ENCODE results near the gene PRMT1.
"Not testable (repeated sequence)": the region's sequence is repeated elsewhere in the genome, so short reads cannot be mapped to it uniquely, and the experiment has no call there.

PRMT1 gene

GRCh38 chr19:49716154-49716553 is 39.1 kb downstream of the PRMT1 start:
- no peak overlapping the region for H2AFZ ChIP-seq (ENCODE audit: low read depth)
- no peaks in the 10 kb centered on the region for H3K79me2 ChIP-seq (ENCODE audit: insufficient read depth, low read depth)
- no peak overlapping the region for H3K9ac ChIP-seq
- no peak overlapping the region for H3K4me2 ChIP-seq
- H4K20me1 ChIP-seq (ENCODE audit: insufficient read depth): no peaks in the 10 kb centered on the region
- no peak overlapping the region for H3K4me3 ChIP-seq (IDR thresholded peaks at IDR 0.05; ENCODE audit: insufficient read depth, low read depth, low read length)
- no peaks in the 10 kb centered on the region for H3K4me1 ChIP-seq (ENCODE audit: low read depth, poor library complexity, severe bottlenecking)
- no peaks in the 10 kb centered on the region for H3K27me3 ChIP-seq (ENCODE audit: insufficient read depth, low read depth)
- no peaks in the 10 kb centered on the region for H3K36me3 ChIP-seq (ENCODE audit: insufficient read depth)
- H3K27ac ChIP-seq: no peak overlapping the region
- no peak for TF ChIP-seq CTCF (conservative IDR thresholded peaks at IDR 0.05; ENCODE audit: low read depth, low read length)

- no peak for TF ChIP-seq CTCF (conservative IDR thresholded peaks at IDR 0.05; ENCODE audit: low read depth, low read length)
- H3K4me2 ChIP-seq: no peak overlapping the region
- H3K27ac ChIP-seq: no peak overlapping the region
Measured at GRCh38 chr19:49718511-49718910, 41.4 kb downstream of the PRMT1 start.

GRCh38 chr19:49718991-49719390 is 41.9 kb downstream of the PRMT1 start:
- Histone ChIP-seq H3K36me3 (ENCODE audit: insufficient read depth) (no peaks in the 10 kb centered on the region), H3K27ac (no peak overlapping the region), H3K27me3 (ENCODE audit: insufficient read depth, low read depth) (peaks cover 7% of the 10 kb centered on the region; the same call in 1 of the 2 replicates), H3K4me1 (ENCODE audit: low read depth, poor library complexity, severe bottlenecking) (no peaks in the 10 kb centered on the region), H2AFZ (ENCODE audit: low read depth) (no peak overlapping the region), H4K20me1 (ENCODE audit: insufficient read depth) (no peaks in the 10 kb centered on the region), H3K9ac (no peak overlapping the region), H3K4me2 (no peak overlapping the region), H3K79me2 (ENCODE audit: insufficient read depth, low read depth) (no peaks in the 10 kb centered on the region), H3K4me3 (IDR thresholded peaks at IDR 0.05; ENCODE audit: insufficient read depth, low read depth, low read length) (no peak overlapping the region)
- TF ChIP-seq CTCF (conservative IDR thresholded peaks at IDR 0.05; ENCODE audit: low read depth, low read length): no peak

More at GRCh38 chr19:49718511-49718910, 41.4 kb downstream of the PRMT1 start:
- Histone ChIP-seq H4K20me1 (ENCODE audit: insufficient read depth) (no peaks in the 10 kb centered on the region), H3K4me1 (ENCODE audit: low read depth, poor library complexity, severe bottlenecking) (no peaks in the 10 kb centered on the region), H3K27me3 (ENCODE audit: insufficient read depth, low read depth) (peaks cover 2% of the 10 kb centered on the region; the same call in 1 of the 2 replicates), H3K4me3 (IDR thresholded peaks at IDR 0.05; ENCODE audit: insufficient read depth, low read depth, low read length) (no peak overlapping the region), H3K79me2 (ENCODE audit: insufficient read depth, low read depth) (no peaks in the 10 kb centered on the region), H2AFZ (ENCODE audit: low read depth) (no peak overlapping the region), H3K36me3 (ENCODE audit: insufficient read depth) (no peaks in the 10 kb centered on the region), H3K9ac (no peak overlapping the region)

GRCh38 chr19:49719420-49719819 is 42.3 kb downstream of the PRMT1 start:
- not testable (repeated sequence) for H3K4me3 ChIP-seq (IDR thresholded peaks at IDR 0.05; ENCODE audit: insufficient read depth, low read depth, low read length); H3K36me3 ChIP-seq (ENCODE audit: insufficient read depth); H4K20me1 ChIP-seq (ENCODE audit: insufficient read depth); H3K79me2 ChIP-seq (ENCODE audit: insufficient read depth, low read depth); H3K9ac ChIP-seq; H3K27ac ChIP-seq; H2AFZ ChIP-seq (ENCODE audit: low read depth); H3K4me1 ChIP-seq (ENCODE audit: low read depth, poor library complexity, severe bottlenecking); H3K4me2 ChIP-seq
- H3K27me3 ChIP-seq (ENCODE audit: insufficient read depth, low read depth): peaks cover 10% of the 10 kb centered on the region; the same call in 1 of the 2 replicates

- Histone ChIP-seq H3K4me1 (ENCODE audit: low read depth, poor library complexity, severe bottlenecking) (no peaks in the 10 kb centered on the region), H3K4me3 (IDR thresholded peaks at IDR 0.05; ENCODE audit: insufficient read depth, low read depth, low read length) (no peak overlapping the region), H3K36me3 (ENCODE audit: insufficient read depth) (no peaks in the 10 kb centered on the region), H3K79me2 (ENCODE audit: insufficient read depth, low read depth) (no peaks in the 10 kb centered on the region), H3K9ac (no peak overlapping the region), H2AFZ (ENCODE audit: low read depth) (no peak overlapping the region), H3K4me2 (no peak overlapping the region), H3K27ac (no peak overlapping the region), H4K20me1 (ENCODE audit: insufficient read depth) (no peaks in the 10 kb centered on the region), H3K27me3 (ENCODE audit: insufficient read depth, low read depth) (peaks cover 70% of the 10 kb centered on the region)
- TF ChIP-seq CTCF (conservative IDR thresholded peaks at IDR 0.05; ENCODE audit: low read depth, low read length): no peak
Measured at GRCh38 chr19:49727217-49728030, 50.4 kb downstream of the PRMT1 start.

Data from KMS-11 (cell line).